ENCODE results near the gene SLC49A3.

- TF ChIP-seq EZH2 (IDR thresholded peaks at IDR 0.05; ENCODE audit: insufficient read depth, poor library complexity, severe bottlenecking) (no peak), EZH2phosphoT487 (IDR thresholded peaks at IDR 0.05; ENCODE audit: insufficient read depth, low read depth) (no peak)
Observed at GRCh38 chr4:733631-733980, 44.7 kb upstream of the SLC49A3 start.
